GM21423 (cell line): ENCODE measurements around the gene SGTA.

ENCODE experiments used
- ATAC-seq: cut with Tn5 transposase; IDR thresholded peaks from one replicate; pipeline ENCODE4 v1.9.1; 2021; ENCODE audit warnings: mild to moderate bottlenecking, moderate library complexity; ENCODE audit not compliant: unreplicated experiment

The SGTA gene

GRCh38 chr19:2810141-2811091 lies 27.3 kb upstream of the SGTA start:
- no peak for ATAC-seq

- ATAC-seq, result no peak
Observed at GRCh38 chr19:2809387-2810140, 26.5 kb upstream of the SGTA start.

- no peak for ATAC-seq
Observed at GRCh38 chr19:2808129-2808941, 25.3 kb upstream of the SGTA start.

GRCh38 chr19:2807379-2808128 lies 24.5 kb upstream of the SGTA start:
- no peak for ATAC-seq

GRCh38 chr19:2806736-2807378 lies 23.8 kb upstream of the SGTA start:
- no peak for ATAC-seq

- no peak for ATAC-seq
Observed at GRCh38 chr19:2805991-2806649, 23.0 kb upstream of the SGTA start.

- no peak for ATAC-seq
Observed at GRCh38 chr19:2805261-2805900, 22.3 kb upstream of the SGTA start.

GRCh38 chr19:2804156-2805004 lies 21.3 kb upstream of the SGTA start:
- ATAC-seq, result no peak

- no peak for ATAC-seq
Observed at GRCh38 chr19:2803486-2804155, 20.5 kb upstream of the SGTA start.

- no peak for ATAC-seq
Observed at GRCh38 chr19:2802826-2803225, 19.8 kb upstream of the SGTA start.

GRCh38 chr19:2800506-2800905 lies 17.4 kb upstream of the SGTA start:
- ATAC-seq, result no peak

- no peak for ATAC-seq
Observed at GRCh38 chr19:2799273-2800020, 16.4 kb upstream of the SGTA start.

GRCh38 chr19:2798733-2799132 lies 15.7 kb upstream of the SGTA start:
- no peak for ATAC-seq

- no peak for ATAC-seq
Observed at GRCh38 chr19:2798158-2798685, 15.1 kb upstream of the SGTA start.

- ATAC-seq, result no peak
Observed at GRCh38 chr19:2797280-2797679, 14.2 kb upstream of the SGTA start.

- ATAC-seq, result no peak
Observed at GRCh38 chr19:2796659-2797266, 13.7 kb upstream of the SGTA start.
